GM23248 (cell line): ENCODE results near the gene RMI2.

ENCODE experiments used
- EZH2 ChIP-seq: fragments of 200-600 bp; sonication (generic); IDR thresholded peaks from 2 replicates; pipeline ENCODE4 v1.6.1; 2018; ENCODE audit warnings: antibody characterized with exemption, mild to moderate bottlenecking; ENCODE audit not compliant: insufficient read depth, poor library complexity, severe bottlenecking
- EZH2phosphoT487 ChIP-seq: fragments of 200-600 bp; sonication (generic); IDR thresholded peaks from 2 replicates; pipeline ENCODE4 v1.6.1; 2018; ENCODE audit warnings: antibody characterized with exemption, moderate library complexity, mild to moderate bottlenecking, low read depth; ENCODE audit not compliant: insufficient read depth

- TF ChIP-seq EZH2 (no peak), EZH2phosphoT487 (no peak)
These were observed 16.2 kb upstream of the RMI2 start for GRCh38 chr16:11329071-11329491.
